Osteocyte (in vitro differentiated cells): ENCODE results near the gene LMO2. TPM values are rescaled to one million over a fixed set of nuclear protein-coding genes. Genes with fewer than 3 reads are reported as not detected.
"Not testable (repeated sequence)": the region's sequence is repeated elsewhere in the genome, so short reads cannot be mapped to it uniquely, and the experiment has no call there.

Experiments used
- DNase-seq: peaks from one replicate; pipeline ENCODE4 v3.0.0; 2021; ENCODE audit warnings: mixed read lengths; ENCODE audit not compliant: unreplicated experiment; ENCODE audit errors: extremely low spot score
- H3K27ac Mint-ChIP-seq: one replicate; pipeline ENCODE4 v1.8.0; 2021; ENCODE audit warnings: mild to moderate bottlenecking, mixed read lengths; ENCODE audit not compliant: unreplicated experiment
- H3K27me3 Mint-ChIP-seq: one replicate; pipeline ENCODE4 v1.8.0; 2021; ENCODE audit warnings: mixed read lengths; ENCODE audit not compliant: unreplicated experiment
- H3K36me3 Mint-ChIP-seq: one replicate; pipeline ENCODE4 v1.8.0; 2021; ENCODE audit warnings: mixed read lengths; ENCODE audit not compliant: unreplicated experiment
- H3K4me1 Mint-ChIP-seq: one replicate; pipeline ENCODE4 v1.8.0; 2021; ENCODE audit warnings: mixed read lengths; ENCODE audit not compliant: unreplicated experiment
- H3K4me3 Mint-ChIP-seq: one replicate; pipeline ENCODE4 v1.8.0; 2021; ENCODE audit warnings: mild to moderate bottlenecking, moderate library complexity, mixed read lengths; ENCODE audit not compliant: unreplicated experiment
- H3K9me3 Mint-ChIP-seq: one replicate; pipeline ENCODE4 v1.8.0; 2021; ENCODE audit warnings: mixed read lengths; ENCODE audit not compliant: unreplicated experiment
- CTCF ChIP-seq: fragments of 200-600 bp; sonication (generic); IDR thresholded peaks from 2 replicates; pipeline ENCODE4 v1.5.0; 2021; ENCODE audit warnings: antibody characterized with exemption, mild to moderate bottlenecking, moderate library complexity
- total RNA-seq: library from RNA; stranded (reverse); gene quantifications from 2 replicates; pipeline ENCODE4 v1.2.1, GENCODE V29; 2021

Gene LMO2
- total RNA-seq, 1 donor from 2014 or later, result 0.70 TPM

DNA sequence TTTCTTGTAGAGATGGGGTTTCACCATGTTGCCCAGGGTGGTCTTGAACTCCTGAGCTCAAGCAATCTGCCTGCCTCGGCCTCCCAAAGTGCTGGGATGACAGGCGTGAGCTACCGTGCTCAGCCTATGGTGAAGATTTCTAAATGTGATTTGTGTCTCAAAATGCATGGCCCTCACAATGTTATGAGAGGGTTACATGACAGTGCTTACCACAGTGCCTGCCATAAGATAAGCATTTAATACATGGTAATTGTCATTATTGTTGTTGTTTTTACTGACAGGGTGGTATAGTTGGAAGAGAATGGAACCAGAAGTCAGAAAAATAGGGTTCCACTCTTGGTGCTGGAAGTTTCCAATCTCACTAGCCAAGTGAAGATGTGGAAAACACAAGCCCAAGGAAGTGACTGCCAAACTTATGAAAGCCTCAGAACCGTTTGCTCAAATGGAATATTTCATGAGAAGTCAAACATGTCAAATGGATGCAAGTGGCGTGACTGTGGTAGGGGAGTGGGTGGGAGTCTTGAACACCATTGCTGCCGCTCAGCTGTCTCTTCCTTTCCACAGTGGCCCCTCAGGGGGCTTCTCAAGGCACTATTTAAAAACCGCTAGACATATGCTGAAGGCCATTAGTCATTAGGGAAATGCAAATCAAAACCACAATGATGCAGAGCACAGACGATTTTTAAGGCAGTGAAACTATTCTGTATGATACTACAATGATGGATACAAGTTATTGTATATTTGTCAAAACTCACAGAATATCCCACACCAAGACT is 29.1 kb upstream of the LMO2 start:
- Mint-ChIP-seq H3K4me3 (no peak overlapping the region), H3K27ac (no peak overlapping the region), H3K27me3 (peaks cover 45% of the 10 kb centered on the region), H3K4me1 (no peaks in the 10 kb centered on the region), H3K36me3 (no peaks in the 10 kb centered on the region), H3K9me3 (peaks cover 9% of the 10 kb centered on the region)
- TF ChIP-seq CTCF, result no peak
- no peak for DNase-seq

- no peak overlapping the region for H3K27ac Mint-ChIP-seq
- H3K4me3 Mint-ChIP-seq, result no peak overlapping the region
- H3K27me3 Mint-ChIP-seq, result peaks cover 44% of the 10 kb centered on the region
- peaks cover 9% of the 10 kb centered on the region for H3K9me3 Mint-ChIP-seq
- DNase-seq, result no peak
- H3K4me1 Mint-ChIP-seq, result no peaks in the 10 kb centered on the region
- H3K36me3 Mint-ChIP-seq, result no peaks in the 10 kb centered on the region
- no peak for TF ChIP-seq CTCF
Observed at GRCh38 chr11:33919645-33920044, 27.8 kb upstream of the LMO2 start.

DNA sequence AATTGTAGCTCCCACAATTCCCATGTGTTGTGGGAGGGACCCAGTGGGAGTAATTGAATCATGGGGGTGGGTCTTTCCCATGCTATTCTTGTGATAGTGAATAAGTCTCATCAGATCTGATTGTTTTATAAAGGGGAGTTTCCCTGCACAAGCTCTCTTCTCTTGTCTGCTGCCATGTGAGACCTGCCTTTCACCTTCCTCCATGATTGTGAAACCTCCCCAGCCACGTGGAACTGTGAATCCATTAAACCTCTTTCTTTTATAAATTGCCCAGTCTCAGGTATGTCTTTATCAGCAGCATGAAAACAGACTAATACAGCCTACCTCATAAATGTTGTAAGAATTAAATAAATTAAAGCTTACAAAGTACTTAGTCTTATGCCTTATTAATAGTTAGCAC is 25.5 kb upstream of the LMO2 start:
- H3K4me3 Mint-ChIP-seq, H3K36me3 Mint-ChIP-seq, H3K27ac Mint-ChIP-seq, H3K4me1 Mint-ChIP-seq, DNase-seq: not testable (repeated sequence)
- Mint-ChIP-seq H3K27me3 (peaks cover 26% of the 10 kb centered on the region), H3K9me3 (peaks cover 16% of the 10 kb centered on the region)

- H3K36me3 Mint-ChIP-seq, result no peaks in the 10 kb centered on the region
Observed at GRCh38 chr11:33916736-33917135, 24.9 kb upstream of the LMO2 start.

DNA sequence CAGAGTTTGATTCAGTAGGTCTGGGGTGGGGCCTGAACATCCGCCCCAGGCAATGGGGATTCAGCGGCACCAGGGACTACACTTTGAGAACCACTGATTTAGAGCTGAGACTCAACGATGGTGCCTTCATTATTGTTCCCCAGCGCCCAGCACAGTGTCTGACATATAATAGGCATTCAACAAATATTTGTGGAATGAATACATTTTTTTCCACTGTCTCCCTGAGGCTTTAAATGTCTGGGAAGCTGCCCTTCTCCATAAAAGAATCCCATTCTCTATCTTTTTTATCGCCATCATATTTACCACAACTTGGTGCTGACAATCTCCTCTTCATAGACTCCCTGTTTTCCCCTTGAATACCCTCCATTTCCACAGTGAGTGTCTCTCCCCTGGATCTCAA is 23.6 kb upstream of the LMO2 start:
- DNase-seq, result no peak
- Mint-ChIP-seq H3K4me1 (peaks cover 8% of the 10 kb centered on the region), H3K4me3 (no peak overlapping the region), H3K27me3 (peaks cover 21% of the 10 kb centered on the region), H3K36me3 (no peaks in the 10 kb centered on the region), H3K27ac (no peak overlapping the region), H3K9me3 (peaks cover 16% of the 10 kb centered on the region)
- TF ChIP-seq CTCF, result no peak

More at GRCh38 chr11:33916736-33917135, 24.9 kb upstream of the LMO2 start:
- no peak for DNase-seq
- Mint-ChIP-seq H3K4me3 (no peak overlapping the region), H3K27ac (no peak overlapping the region), H3K4me1 (peaks cover 8% of the 10 kb centered on the region), H3K9me3 (peaks cover 16% of the 10 kb centered on the region), H3K27me3 (peaks cover 22% of the 10 kb centered on the region)
- TF ChIP-seq CTCF, result no peak
